Limb (tissue), 2 donors: ENCODE results near the gene HEMK1.

ENCODE experiments used
- DNase-seq, 2 donors: peaks; one replicate each; pipeline ENCODE4 v3.0.0-alpha.2; 2016; ENCODE audit errors: extremely low spot score in 2 of 2

HEMK1 gene

DNA sequence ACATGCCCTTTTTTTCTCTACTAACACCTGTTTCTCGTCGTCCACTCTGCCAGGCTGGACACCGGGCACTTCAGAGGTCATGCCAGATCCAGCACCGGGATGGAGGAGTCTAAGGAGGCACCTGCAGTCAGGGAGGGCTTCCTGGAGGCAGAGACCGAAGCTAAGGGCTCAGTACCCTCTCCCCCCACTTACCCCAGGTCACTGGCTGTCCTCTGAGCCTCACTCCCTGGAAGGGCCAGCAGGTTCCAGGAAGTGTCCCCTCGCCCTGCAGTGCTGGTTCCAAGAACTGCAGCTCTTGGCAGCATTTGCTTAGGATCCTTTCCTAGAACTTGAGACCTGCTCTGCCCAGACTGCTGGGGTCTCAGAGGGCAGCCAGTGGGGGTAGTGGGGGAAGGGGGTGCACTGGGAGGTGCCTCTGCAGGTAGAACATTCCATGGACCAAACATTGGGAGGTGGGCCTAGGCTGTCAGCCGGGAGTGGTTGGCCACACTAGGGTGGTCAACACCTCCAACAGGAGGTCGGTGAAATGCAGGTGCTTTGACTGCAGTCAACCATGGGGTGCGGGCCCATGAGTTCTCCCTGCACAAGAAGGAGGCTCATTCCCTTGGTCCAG lies 30.9 kb downstream of the HEMK1 start:
- DNase-seq, result no peak

DNA sequence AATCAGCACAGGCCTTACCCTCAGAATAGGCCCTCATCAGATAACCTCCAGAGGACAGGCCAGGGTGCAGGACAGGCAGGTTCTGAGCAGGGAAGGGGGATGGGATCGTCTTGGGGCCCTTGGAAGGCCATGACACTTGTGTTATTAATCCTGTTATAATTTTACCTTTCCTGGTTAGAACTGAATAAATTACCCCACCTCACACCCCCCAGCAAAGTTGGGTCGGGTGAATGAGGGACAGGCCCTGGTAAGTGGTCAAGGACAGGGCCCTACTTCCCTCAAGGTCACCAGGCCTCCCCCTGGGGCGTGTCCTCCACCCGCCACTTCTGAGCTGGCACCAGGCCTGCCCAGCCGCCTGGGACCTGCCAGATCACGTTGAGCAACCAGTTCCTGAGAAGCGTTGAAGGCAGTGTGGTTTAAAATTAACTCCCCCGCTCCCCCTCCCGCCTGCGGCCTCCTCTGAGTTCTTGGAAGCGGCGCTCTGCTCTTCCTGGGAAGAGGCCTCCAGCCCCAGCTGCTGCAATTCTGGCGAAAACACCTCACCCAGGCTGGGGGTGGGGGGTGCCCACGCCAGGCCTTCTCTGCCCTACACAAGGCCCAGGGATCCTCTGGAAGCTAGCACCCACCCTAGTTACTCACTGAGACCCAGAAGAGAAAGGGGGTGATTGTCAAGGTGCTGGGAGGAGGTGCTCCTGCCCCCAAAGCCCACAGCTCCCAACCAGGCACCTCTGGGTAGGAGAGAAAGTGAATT lies 31.7 kb downstream of the HEMK1 start:
- DNase-seq, result peak; percentile 91 to 93

DNA sequence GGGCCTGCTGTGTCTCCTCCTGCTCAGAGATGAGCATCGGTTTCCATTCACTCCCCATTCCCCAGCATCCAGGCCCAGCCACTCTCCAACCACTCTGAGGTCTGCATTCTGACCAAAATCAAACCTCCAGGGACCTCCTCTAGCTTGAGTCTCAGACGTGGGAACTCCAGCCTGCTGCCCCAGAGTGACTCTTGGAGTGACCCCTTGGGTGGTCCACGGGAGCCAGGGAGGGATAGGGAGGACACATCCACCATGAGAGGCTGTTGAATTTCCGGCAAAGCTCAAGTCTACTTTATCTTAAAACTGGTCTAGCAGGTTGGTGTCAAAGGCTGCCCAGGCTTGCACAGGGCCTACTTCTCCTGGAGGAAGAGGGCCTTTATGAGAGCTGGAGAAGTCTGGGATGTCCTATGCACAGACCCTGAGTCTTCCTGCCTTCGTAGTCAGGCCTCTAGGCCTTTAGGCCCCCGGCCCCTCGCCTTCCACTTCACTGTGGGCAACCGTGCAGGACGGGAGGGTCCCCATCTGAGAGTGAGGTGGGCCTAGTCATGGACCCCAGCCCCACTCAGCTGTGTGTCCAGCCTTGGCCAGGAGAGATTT lies 33.4 kb downstream of the HEMK1 start:
- no peak for DNase-seq

DNA sequence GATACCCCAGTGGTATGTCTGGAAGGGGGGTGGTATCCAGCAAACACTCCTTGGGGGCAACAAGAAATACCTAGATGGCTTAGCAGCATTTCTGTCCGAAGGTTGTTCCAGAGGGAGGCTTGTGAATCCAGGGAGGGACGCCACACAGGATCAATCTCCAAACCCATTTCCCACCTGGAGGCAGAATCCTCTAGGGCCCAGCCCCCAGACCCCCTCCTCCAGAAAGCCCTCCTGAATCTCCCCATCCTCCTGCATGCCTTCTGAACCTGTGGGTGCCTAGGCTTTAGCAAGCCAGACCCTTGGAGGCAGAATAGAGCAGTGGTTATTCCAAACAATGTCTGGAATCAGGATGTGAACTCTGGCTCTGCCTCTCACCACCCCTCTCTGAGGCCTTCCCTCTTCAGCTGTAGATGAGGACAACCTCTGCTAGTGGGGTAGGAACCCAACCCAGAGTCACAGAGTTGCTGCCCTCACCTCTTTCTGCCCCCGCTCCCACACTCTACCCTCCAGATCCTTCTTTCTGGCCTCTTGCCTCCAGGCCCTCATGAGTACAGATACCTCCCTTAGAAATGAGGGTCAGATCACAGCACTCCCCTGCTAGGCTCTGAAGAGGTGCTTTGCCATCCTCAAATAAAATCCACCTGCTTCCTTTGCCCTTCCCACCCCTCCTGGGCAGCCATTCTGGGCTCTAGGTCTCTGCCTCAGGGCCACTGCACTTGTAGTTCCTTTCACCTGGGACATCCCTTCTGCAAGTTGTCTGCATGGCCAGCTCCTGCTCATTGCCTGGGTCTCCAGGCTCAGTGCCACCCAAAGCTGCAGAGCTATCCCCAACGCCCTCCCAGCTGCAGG lies 34.2 kb downstream of the HEMK1 start:
- DNase-seq, result no peak

DNA sequence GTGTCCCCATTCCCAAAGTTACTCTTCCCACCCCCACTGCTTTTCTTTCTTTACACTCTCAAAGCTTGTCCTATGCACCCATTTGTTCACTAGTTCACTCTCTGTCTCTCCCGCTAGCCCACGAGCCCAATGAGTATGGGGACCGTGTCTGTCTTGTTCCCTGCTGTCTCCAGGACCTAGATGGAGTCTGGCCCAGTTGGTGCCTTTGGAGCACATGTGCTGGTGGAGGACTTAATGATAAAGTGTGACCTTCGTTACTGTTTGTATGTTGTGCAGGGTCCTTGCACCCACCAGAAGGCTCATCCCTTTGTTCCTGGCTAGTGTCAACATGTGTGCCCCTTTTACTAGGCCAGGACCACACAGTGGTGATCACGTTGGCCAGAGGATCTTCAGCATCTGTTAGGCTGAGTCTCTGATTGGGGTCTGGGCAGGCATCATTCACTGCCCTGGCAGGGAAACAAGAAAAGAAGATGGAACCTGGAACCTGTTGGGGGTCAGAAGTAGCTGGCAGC lies 34.8 kb downstream of the HEMK1 start:
- no peak for DNase-seq

DNA sequence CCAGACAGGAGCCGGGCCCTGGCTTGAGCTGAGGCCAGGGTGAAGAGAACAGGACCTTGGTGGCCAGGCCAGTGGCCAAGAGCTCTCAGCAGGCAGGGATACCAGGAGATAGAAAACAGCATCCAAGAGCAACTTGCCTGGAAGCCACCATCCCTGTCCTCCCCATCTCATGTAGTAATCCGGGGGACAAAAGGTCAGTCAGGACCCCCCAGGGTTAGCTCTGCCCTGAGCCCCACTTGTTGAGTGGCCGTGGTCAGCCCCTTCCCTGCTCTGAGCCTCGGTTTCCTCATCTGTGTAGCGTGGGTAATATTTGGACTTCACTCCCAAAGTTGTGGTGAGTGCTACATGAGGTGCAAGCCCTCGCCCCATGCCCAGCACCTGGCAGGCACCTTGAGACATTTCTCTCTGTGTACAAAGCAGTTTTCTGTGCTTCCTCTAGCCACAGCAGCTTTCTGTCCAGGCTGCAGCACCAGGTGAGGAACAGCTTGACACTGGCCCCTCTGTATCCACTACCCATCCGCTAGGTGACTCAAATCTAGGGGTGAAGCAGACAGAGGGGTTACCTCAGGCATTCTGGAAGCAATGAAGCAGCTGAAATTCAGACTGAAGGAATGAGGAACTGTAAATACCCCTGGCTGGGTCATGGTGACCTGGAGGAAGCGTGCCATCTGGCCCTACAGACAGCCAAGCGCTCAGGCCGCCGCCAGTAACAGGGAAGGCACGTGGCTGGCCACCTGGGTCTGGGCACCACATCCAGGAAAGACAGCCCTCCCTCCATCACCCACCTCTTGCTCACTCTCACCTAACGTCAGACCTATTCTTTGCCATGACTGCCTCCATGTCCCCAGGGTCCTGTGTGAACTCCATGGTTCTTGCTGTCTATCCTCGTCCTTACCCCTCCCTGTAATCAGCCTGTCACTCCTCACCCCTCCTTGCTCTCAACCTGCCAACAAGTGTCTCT lies 35.6 kb downstream of the HEMK1 start:
- DNase-seq, result no peak

DNA sequence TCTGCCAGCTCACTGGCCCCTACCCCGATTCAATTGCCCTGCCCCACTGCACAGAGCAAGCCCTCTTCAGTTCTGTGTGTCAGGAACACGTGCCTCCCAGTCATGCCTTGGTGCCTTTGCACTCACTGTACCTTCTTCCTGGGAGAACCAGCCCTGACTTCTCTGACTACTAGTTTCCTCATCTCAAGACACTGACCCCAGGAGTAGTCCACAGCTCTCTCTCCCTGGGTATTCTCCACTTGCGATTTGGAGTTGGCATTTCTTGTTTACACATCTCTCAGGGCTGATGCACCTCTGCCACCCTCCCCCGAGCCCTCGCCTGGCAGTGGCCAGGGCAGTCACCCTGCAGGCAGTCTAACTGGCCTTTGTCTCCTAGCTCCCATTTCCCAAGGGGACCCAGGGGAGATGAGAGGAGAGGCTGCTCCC lies 36.6 kb downstream of the HEMK1 start:
- no peak for DNase-seq

DNA sequence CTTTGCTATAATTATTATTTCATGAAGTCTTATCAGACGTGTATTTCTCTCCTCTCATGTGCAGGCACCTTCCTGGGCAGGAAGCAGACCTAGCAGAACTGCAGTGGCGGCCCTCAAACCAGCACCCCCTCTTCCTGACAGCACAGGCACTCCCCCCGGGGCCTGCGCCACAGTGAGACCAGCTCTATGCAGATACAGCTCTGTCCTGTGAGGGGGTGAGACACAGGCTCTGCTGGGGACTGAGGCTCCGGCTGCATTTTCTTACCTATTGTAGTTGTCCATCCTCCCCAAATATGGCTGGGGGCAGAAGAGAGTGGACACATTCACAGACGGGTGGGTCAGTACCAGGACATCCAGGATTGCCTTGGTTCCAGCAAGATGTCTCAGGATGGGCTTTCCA lies 37.3 kb downstream of the HEMK1 start:
- DNase-seq, result no peak

DNA sequence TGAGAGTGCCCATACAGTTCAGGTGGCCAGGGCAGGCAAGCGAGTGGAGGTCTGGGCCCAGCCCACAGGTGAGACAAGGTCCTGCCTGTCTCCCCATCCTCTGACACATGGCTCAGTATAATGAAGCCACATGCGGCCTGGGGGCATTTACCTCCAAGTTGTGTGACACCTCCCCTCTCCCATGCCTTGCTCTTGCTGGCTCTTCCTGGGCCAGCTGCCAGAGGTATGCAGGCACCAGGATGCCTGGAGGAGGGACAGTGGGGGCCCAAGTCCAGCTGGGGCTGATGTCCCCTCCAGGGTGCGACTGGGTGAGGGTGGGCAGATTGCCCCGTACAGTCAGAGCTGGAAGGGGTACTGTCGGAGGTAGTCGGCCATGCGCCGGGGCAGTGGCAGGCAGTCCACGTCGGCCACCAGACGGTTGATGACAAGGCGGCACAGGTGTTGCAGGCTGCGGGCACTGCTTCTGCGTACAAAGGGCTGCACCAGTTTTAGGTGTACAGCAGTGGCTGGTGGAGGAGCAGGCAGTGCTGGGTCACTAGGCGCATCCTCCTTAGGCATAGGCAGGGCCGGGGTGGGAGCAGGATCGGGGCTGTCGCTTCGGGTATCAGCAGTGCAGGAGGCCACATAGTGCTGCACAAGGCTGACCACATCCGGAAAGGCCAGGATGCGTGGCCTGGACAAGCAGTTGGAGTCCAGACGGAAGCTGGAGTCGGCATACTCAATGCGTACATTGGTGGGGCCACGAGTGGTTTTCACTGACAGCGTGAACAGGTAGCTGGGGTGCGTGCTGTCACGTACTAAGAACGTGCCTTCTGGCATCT lies 38.2 kb downstream of the HEMK1 start:
- no peak for DNase-seq

DNA sequence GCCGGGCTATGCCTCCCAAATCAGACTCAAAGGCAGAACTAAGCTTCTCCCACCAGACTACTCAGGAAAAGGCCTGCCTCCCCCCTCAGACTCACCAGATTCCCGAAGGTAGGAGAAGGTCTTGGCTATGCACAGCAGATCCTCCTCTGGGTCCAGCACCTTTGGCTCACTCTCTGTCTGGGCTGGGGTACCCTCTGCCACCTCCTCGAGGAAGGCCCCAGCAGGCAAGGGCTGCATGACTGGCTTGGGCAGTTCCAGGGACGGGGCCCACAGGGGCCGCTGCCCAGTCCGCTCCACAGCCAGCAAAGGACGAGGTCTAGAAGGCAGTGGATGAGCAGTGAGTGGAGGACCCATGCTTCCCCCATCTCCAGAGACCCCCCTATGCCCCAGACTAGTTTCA lies 39.0 kb downstream of the HEMK1 start:
- no peak for DNase-seq

DNA sequence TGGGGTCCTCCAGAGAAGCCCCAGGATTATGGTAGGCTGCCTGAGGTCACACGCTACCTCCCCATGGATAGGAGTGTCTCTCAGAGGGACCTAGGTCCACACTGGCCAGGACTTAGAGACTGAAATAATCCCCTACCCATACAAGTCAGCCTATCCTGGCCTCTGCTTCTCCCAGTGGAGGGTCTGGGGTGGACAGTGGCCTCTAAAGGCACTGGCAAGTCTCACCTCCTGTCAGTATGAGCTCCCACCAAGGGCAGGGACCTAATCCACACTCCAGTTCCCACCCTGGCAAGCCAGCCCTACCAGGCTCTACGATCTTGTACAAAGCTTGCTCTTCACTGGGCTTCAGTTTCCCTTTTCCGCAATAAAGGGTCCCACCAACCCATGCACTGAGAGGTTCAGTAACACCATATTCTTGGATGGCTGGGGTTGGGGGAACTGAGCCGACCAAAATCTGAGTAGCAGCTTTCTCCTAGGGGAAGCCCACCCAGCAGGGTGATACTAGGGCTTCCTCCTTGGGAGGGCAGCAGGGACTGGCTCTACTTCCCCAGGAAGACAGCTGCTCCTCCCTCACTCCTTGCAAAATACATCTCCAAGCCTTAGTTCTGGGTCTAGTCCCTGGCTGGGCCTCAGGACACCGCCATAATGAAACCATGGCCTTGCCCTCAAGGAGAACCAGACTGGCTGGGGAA lies 39.9 kb downstream of the HEMK1 start:
- DNase-seq, result no peak

DNA sequence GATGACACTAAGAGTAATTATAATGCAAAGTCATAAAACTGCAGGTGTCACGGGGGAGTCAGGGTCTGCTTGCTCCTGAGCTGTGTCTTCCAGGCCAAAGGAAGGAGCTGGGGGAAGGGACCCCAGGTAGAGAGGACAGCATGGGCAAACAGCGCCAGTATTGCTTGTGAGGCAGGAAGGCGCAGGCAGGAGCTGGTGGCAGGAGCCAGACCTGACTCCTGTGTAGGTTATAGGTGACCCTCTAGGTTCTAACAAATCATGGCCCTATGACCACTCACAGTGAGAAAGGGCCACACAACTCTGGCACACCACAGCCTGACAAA lies 40.4 kb downstream of the HEMK1 start:
- no peak for DNase-seq

DNA sequence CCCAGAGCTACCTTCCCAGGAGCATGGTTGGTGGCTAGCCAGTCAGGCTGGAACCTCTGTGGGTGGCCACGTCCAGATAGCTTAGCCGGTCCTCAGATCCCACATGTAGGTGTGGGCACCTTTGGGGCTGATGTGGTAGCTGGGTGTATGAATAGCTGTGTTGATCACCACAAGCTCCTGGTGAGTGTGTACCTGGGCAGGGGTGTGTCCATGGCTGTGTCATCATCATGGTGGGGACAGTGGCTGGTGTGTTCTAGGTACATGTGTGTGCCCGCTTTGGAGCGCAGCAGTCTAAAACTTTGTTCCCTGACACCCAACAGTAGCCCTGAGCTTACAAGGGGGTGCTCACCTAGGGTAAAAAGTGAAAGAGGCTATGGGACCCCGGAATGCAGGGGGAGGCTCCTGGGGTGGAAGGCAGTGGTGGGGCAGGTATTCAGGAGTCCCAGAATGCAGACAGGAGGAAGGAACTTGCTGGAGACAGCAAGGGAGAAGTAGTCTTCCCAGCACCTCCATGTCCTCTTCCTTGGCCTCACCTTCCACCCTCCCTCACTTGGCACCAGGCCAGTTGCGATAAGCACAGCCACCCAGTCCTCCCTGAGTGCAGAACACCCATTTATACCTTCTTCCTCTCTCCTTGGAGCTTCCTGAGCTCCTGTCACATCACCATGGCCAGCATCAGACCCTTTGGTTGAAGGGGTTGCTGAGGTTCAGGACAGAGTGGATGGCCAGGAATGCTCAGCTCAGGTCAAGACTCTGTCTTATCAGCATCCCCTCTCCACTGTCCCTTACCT lies 41.1 kb downstream of the HEMK1 start:
- DNase-seq, result no peak

DNA sequence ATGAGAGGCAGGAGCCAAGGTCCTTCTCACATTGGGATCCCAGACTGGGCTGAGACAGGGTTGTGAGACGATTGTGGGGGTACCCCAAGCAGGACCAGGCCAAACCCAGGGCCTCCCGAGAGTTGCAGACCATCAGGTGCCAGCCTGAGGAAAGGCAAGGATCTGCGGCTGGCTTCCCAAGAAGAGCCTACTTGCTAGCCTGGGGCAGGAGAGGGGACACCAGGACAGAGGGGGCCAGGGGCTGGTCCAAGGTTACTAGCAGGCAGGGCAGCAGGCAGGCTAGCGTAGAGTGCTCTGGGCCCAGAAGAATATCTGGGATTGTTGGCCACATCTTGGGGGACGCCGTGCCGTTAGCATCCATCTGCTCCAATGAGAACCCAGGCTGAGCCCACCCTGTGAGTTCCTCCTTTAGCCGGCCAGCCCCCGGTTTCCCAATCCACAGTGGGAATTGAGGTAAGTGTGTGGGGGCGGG lies 41.7 kb downstream of the HEMK1 start:
- no peak for DNase-seq

DNA sequence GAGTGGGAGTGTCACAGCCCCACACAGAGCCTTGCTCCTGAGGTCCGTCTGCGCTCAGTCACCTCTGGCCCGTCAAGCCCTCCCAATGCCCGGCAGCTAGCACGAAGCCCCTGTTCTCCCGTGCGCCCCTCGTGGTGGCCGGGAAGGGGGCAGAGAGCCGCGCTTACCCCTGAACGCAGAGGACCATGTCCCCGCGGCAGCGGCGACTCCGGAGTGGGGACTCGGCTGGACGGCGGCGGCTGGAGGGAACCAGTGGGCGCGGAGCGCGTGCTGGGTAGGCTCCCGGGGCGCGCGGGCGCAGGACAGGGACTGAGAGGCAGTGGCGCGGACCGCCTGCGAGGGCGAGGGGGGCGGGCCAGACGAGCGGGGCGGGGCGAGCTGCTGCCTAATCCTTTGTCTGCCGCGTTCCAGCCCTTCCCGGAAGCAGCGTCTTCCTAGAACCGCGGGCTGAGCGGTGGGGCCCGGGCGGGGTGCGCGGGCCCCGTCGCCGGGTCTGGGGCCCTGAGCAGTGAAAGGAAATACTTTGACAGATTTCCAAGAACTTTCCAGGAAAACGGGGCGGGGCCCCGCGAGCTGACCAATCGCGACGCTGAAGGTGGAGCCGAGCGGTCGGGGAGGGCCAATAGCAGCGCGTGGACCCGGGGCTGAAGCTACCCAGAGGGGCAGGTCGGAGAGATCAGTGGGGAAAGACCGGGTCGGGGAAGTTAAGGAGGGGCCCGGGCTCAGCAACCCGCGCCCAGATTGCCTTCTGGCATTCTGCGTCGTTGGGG lies 42.3 kb downstream of the HEMK1 start, which contains the start of gene CISH:
Gene CISH, minus strand, starts transcription at position 311 of the 770 bp plus-strand sequence. Its CDS starts 124 bp downstream, at position 187.
- DNase-seq, result peak; percentile 96

DNA sequence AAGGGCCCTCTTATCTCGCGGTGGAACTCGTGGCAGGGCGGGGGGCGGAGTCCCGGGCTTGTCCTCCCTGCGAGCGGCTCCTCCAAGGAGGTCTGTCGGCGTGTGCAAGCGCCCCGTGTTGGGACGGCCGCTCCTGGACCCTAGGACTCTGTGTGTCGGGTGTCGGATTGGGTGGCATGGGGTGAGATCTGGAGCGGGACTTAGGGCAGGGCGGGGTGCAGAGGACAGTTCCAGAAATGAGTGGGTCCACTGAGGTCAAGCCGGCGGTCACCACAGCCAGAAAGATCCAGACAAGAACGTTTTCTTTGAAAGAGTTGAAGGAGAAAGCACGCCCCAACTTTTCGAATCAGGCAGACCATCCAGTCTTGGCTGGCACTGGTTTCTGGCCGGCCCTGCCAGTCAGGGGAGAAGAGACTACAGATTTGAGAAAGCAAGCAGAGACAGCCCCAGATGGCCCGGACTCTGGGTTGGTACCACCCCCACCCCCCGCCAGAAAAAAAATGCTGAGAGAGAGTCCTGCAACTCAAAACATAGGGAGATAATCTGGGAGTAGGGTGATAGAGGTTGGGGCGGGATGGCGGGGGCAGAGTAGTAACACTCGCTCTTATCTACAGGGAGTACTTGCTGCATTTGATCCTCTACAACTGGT lies 43.0 kb downstream of the HEMK1 start:
- no peak for DNase-seq
